ENCODE data around the gene ARHGEF1. TPM values are rescaled to one million over a fixed set of nuclear protein-coding genes. Genes with fewer than 3 reads are reported as not detected.

ARHGEF1 gene
- total RNA-seq, 4 donors from 2014 or later, result 54.5 to 71.8 (median 59.7) TPM

- DNase-seq (ENCODE audit: extremely low spot score), result no peak
- H3K27ac ChIP-seq (replicated peaks in 1 of 4), result no peak overlapping the region
- no peak for TF ChIP-seq EP300 (IDR thresholded peaks at IDR 0.05)
- no peak for TF ChIP-seq POLR2AphosphoS5 (IDR thresholded peaks at IDR 0.05)
- no peak for TF ChIP-seq POLR2A (IDR thresholded peaks at IDR 0.05; ENCODE audit: low read depth)
- TF ChIP-seq, protein P1, sequence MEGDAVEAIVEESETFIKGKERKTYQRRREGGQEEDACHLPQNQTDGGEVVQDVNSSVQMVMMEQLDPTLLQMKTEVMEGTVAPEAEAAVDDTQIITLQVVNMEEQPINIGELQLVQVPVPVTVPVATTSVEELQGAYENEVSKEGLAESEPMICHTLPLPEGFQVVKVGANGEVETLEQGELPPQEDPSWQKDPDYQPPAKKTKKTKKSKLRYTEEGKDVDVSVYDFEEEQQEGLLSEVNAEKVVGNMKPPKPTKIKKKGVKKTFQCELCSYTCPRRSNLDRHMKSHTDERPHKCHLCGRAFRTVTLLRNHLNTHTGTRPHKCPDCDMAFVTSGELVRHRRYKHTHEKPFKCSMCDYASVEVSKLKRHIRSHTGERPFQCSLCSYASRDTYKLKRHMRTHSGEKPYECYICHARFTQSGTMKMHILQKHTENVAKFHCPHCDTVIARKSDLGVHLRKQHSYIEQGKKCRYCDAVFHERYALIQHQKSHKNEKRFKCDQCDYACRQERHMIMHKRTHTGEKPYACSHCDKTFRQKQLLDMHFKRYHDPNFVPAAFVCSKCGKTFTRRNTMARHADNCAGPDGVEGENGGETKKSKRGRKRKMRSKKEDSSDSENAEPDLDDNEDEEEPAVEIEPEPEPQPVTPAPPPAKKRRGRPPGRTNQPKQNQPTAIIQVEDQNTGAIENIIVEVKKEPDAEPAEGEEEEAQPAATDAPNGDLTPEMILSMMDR (IDR thresholded peaks at IDR 0.05), result no peak
- intact Hi-C loops (cut with DNase I), result no loop called here
- H3K4me1 ChIP-seq, result no peaks in the 10 kb centered on the region
- 89% methylated on average over 30 of the region's 30 CpGs for WGBS
- no peak overlapping the region for H3K4me3 ChIP-seq
- peaks cover 0 to 4% (median 0%) of the 10 kb centered on the region in 4 donors for H3K27me3 ChIP-seq
- peaks cover 63 to 90% (median 83%) of the 10 kb centered on the region in 4 donors for H3K36me3 ChIP-seq
- no peaks in the 10 kb centered on the region for H3K9me3 ChIP-seq
Measured at GRCh38 chr19:41904118-41904870, 21.3 kb downstream of the ARHGEF1 start.

GRCh38 chr19:41905273-41906002 is 22.5 kb downstream of the ARHGEF1 start:
- DNase-seq (ENCODE audit: extremely low spot score), result no peak
- intact Hi-C loops (cut with DNase I), result no loop called here
- Histone ChIP-seq H3K4me3 (no peak overlapping the region), H3K9me3 (no peaks in the 10 kb centered on the region), H3K4me1 (no peaks in the 10 kb centered on the region), H3K27me3 (peaks cover 0 to 8% (median 0%) of the 10 kb centered on the region in 4 donors), H3K27ac (replicated peaks in 1 of 4) (no peak overlapping the region), H3K36me3 (peaks cover 53 to 78% (median 72%) of the 10 kb centered on the region in 4 donors)
- WGBS, result 90% methylated on average over 18 of the region's 24 CpGs
- TF ChIP-seq POLR2A (IDR thresholded peaks at IDR 0.05; ENCODE audit: low read depth), result no peak
- TF ChIP-seq POLR2AphosphoS5 (IDR thresholded peaks at IDR 0.05), result no peak
- TF ChIP-seq EP300 (IDR thresholded peaks at IDR 0.05), result no peak
- TF ChIP-seq, protein P1 (IDR thresholded peaks at IDR 0.05), result no peak

- no peak overlapping the region for H3K4me3 ChIP-seq
- H3K36me3 ChIP-seq, result peaks cover 44 to 70% (median 64%) of the 10 kb centered on the region in 4 donors
- TF ChIP-seq, protein P1 (IDR thresholded peaks at IDR 0.05), result no peak
- TF ChIP-seq POLR2A (IDR thresholded peaks at IDR 0.05; ENCODE audit: low read depth) (no peak), POLR2AphosphoS5 (IDR thresholded peaks at IDR 0.05) (no peak), EP300 (IDR thresholded peaks at IDR 0.05) (no peak)
- WGBS, result 81% methylated on average over 7 of the region's 9 CpGs
- H3K4me1 ChIP-seq, result no peaks in the 10 kb centered on the region
- peaks cover 0 to 17% (median 4%) of the 10 kb centered on the region in 4 donors for H3K27me3 ChIP-seq
- H3K27ac ChIP-seq (replicated peaks in 1 of 4), result no peak overlapping the region
- intact Hi-C loops (cut with DNase I), result no loop called here
- no peak for DNase-seq (ENCODE audit: extremely low spot score)
- H3K9me3 ChIP-seq, result no peaks in the 10 kb centered on the region
Measured at GRCh38 chr19:41906271-41906670, 23.3 kb downstream of the ARHGEF1 start.

GRCh38 chr19:41906916-41907680 is 24.1 kb downstream of the ARHGEF1 start:
- Histone ChIP-seq H3K27ac (replicated peaks in 1 of 4) (no peak overlapping the region), H3K4me1 (no peaks in the 10 kb centered on the region), H3K36me3 (peaks cover 36 to 62% (median 56%) of the 10 kb centered on the region in 4 donors), H3K4me3 (no peak overlapping the region), H3K27me3 (peaks cover 0 to 25% (median 9%) of the 10 kb centered on the region in 4 donors), H3K9me3 (no peaks in the 10 kb centered on the region)
- TF ChIP-seq POLR2A (IDR thresholded peaks at IDR 0.05; ENCODE audit: low read depth) (no peak), POLR2AphosphoS5 (IDR thresholded peaks at IDR 0.05) (no peak), EP300 (IDR thresholded peaks at IDR 0.05) (no peak)
- TF ChIP-seq, protein P1 (IDR thresholded peaks at IDR 0.05), result no peak
- DNase-seq (ENCODE audit: extremely low spot score), result no peak
- WGBS, result 78% methylated on average over 21 of the region's 21 CpGs
- intact Hi-C loops (cut with DNase I), result no loop called here
